Osteocyte (in vitro differentiated cells): Measurements from ENCODE around the gene RAD51B. TPM values are rescaled to one million over a fixed set of nuclear protein-coding genes. Genes with fewer than 3 reads are reported as not detected.

Experiments used
- DNase-seq: peaks from one replicate; pipeline ENCODE4 v3.0.0; 2021; ENCODE audit warnings: mixed read lengths; ENCODE audit not compliant: unreplicated experiment; ENCODE audit errors: extremely low spot score
- H3K27ac Mint-ChIP-seq: one replicate; pipeline ENCODE4 v1.8.0; 2021; ENCODE audit warnings: mild to moderate bottlenecking, mixed read lengths; ENCODE audit not compliant: unreplicated experiment
- H3K27me3 Mint-ChIP-seq: one replicate; pipeline ENCODE4 v1.8.0; 2021; ENCODE audit warnings: mixed read lengths; ENCODE audit not compliant: unreplicated experiment
- H3K36me3 Mint-ChIP-seq: one replicate; pipeline ENCODE4 v1.8.0; 2021; ENCODE audit warnings: mixed read lengths; ENCODE audit not compliant: unreplicated experiment
- H3K4me1 Mint-ChIP-seq: one replicate; pipeline ENCODE4 v1.8.0; 2021; ENCODE audit warnings: mixed read lengths; ENCODE audit not compliant: unreplicated experiment
- H3K4me3 Mint-ChIP-seq: one replicate; pipeline ENCODE4 v1.8.0; 2021; ENCODE audit warnings: mild to moderate bottlenecking, moderate library complexity, mixed read lengths; ENCODE audit not compliant: unreplicated experiment
- H3K9me3 Mint-ChIP-seq: one replicate; pipeline ENCODE4 v1.8.0; 2021; ENCODE audit warnings: mixed read lengths; ENCODE audit not compliant: unreplicated experiment
- total RNA-seq: library from RNA; stranded (reverse); gene quantifications from 2 replicates; pipeline ENCODE4 v1.2.1, GENCODE V29; 2021
- TF ChIP-seq, protein P1 (sequence below): fragments of 200-600 bp; sonication (generic); IDR thresholded peaks from 2 replicates; pipeline ENCODE4 v1.5.0; 2021; ENCODE audit warnings: antibody characterized with exemption, mild to moderate bottlenecking, moderate library complexity

Gene RAD51B
- total RNA-seq, 1 donor from 2014 or later = 12.7 TPM

DNA sequence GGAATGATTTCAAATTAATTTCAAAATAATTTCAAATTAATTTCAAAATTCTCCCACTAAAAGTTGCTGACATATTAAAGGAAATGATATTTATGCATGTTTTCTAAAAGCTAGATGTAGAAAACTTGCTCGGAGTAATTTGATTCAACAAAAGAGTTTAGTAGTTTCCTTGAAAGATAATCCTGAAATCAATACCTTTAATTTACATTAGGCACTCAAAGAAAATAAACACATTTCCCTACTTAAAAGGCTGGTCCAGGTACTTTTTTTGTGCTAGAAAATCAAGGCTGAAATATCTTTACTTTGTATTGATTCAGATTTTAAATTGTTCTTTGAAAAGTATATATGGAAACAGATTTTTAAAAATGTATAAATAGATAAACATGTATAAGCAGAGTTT, 370.5 kb downstream of the RAD51B start:
- TF ChIP-seq, protein P1, sequence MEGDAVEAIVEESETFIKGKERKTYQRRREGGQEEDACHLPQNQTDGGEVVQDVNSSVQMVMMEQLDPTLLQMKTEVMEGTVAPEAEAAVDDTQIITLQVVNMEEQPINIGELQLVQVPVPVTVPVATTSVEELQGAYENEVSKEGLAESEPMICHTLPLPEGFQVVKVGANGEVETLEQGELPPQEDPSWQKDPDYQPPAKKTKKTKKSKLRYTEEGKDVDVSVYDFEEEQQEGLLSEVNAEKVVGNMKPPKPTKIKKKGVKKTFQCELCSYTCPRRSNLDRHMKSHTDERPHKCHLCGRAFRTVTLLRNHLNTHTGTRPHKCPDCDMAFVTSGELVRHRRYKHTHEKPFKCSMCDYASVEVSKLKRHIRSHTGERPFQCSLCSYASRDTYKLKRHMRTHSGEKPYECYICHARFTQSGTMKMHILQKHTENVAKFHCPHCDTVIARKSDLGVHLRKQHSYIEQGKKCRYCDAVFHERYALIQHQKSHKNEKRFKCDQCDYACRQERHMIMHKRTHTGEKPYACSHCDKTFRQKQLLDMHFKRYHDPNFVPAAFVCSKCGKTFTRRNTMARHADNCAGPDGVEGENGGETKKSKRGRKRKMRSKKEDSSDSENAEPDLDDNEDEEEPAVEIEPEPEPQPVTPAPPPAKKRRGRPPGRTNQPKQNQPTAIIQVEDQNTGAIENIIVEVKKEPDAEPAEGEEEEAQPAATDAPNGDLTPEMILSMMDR = no peak
- DNase-seq = no peak
- Mint-ChIP-seq H3K27me3 (no peaks in the 10 kb centered on the region), H3K36me3 (no peaks in the 10 kb centered on the region), H3K27ac (no peak overlapping the region), H3K9me3 (peaks cover 5% of the 10 kb centered on the region), H3K4me1 (peaks cover 6% of the 10 kb centered on the region), H3K4me3 (no peak overlapping the region)

DNA sequence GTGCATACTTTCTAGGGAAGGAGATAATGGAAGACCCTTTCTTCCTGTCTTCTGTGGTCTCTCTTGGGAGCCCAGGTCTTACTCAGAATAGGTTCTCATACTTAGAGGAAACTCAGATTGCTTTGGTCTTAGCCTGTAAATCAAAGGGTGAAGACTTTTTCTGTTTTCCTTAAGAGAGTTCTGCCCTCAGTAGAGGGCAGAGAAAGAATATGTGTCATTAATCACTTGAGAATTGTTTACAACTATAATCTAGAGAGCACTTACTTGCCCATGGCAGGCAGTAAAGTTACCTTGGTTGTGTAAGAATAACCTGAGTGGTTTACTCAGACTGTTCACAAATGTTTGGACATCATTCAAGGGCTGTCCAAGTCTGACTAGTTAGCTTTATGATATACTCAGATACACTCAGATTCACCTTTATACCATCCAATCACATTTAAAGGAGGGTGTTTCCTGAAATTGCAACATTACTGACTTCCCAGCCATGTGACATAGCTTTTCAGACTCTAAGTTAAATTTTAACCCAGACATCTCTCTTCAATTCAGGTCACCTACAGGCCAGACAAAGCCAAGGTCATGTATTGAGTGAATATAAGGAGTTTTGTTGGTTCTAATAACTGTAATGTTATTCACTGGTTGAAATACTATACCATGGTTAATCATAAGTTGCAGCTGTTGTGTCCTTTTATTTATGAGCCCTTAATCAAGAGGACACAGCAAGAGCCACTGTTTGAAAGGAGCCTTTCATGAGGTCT, 372.2 kb downstream of the RAD51B start:
- DNase-seq = no peak
- H3K27me3 Mint-ChIP-seq = no peaks in the 10 kb centered on the region
- H3K9me3 Mint-ChIP-seq = no peaks in the 10 kb centered on the region
- H3K36me3 Mint-ChIP-seq = no peaks in the 10 kb centered on the region
- H3K27ac Mint-ChIP-seq = no peak overlapping the region
- H3K4me3 Mint-ChIP-seq = no peak overlapping the region
- TF ChIP-seq, protein P1 = no peak
- H3K4me1 Mint-ChIP-seq = peaks cover 1% of the 10 kb centered on the region

DNA sequence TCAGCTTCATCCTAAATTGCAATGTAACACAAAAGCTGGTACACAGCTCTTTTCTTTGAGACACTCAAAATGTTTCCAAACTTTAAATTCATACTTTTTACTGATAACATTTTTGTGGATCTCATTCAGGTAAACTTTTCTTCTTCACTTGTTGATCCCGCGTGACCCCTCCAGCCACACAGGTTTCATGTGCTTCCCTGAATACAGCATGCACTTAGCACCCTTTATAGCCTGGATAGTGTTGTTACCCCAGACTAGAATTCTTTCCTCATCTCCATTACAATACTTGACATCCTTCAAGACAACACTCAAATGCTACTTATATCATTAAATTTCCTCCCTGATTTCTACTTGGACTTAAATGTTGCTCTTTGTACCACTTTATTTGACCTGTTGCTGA, 373.4 kb downstream of the RAD51B start:
- H3K4me3 Mint-ChIP-seq = no peak overlapping the region
- no peaks in the 10 kb centered on the region for H3K27me3 Mint-ChIP-seq
- no peak overlapping the region for H3K27ac Mint-ChIP-seq
- peaks cover 6% of the 10 kb centered on the region for H3K4me1 Mint-ChIP-seq
- H3K9me3 Mint-ChIP-seq = no peaks in the 10 kb centered on the region
- DNase-seq = no peak
- TF ChIP-seq, protein P1 = no peak
- no peaks in the 10 kb centered on the region for H3K36me3 Mint-ChIP-seq

DNA sequence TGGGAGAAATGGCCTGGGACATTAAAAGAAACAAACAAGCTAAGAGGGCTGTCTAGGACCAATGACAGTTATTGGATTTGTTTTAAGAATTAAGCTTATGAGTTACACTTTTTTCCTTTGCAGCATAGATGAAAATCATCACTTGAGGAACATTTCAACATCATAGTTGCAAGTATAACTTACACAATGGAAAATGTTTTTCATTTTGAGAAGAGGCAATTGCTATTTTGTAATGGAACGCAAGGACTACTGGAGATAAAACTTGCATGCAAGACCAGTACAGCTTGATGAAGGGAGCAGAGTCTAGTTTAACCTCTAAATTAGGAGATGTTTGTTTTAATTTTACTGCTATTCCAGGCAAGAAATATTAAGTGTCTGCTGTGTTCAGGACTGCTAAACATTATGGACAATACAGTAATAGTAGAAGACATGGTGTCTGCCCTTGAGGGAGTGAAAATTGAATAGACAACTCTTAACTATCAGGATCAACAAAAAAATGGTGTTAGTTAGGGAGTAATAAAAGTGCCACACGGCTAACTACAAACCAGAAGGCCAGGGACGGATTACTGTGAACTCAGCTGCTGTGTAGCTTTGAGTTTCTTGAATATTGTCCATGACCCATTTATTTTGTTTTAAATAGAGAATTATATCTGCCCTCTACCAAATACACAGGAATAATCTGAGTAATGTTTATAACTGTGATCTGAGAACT, 374.5 kb downstream of the RAD51B start:
- Mint-ChIP-seq H3K27me3 (no peaks in the 10 kb centered on the region), H3K9me3 (no peaks in the 10 kb centered on the region), H3K4me3 (no peak overlapping the region), H3K27ac (no peak overlapping the region), H3K36me3 (no peaks in the 10 kb centered on the region), H3K4me1 (peaks cover 11% of the 10 kb centered on the region)
- no peak for DNase-seq
- TF ChIP-seq, protein P1 = no peak

DNA sequence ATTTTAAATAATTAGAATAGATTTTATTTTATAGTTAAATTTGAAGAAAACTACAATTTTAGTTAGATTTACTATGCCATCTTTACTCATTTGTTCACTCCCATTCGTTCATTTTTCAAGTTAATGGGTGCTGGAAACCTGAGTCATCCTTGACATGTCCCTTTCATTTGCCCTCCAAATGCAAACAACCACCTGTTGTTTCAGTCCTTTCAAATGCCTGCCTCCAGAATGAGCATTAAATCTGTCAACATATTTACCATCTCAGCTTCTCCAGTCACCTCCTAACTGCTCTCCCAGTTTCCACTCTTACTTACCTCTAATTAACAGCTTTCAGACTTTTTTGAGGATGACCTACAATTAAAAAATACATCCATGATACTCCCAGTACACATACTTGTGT, 375.5 kb downstream of the RAD51B start:
- TF ChIP-seq, protein P1 = no peak
- H3K27ac Mint-ChIP-seq = no peak overlapping the region
- no peaks in the 10 kb centered on the region for H3K9me3 Mint-ChIP-seq
- no peak overlapping the region for H3K4me3 Mint-ChIP-seq
- no peaks in the 10 kb centered on the region for H3K27me3 Mint-ChIP-seq
- peaks cover 21% of the 10 kb centered on the region for H3K4me1 Mint-ChIP-seq
- DNase-seq = no peak
- H3K36me3 Mint-ChIP-seq = no peaks in the 10 kb centered on the region
